A673 (cell line): Measurements from ENCODE around the gene NAXD.
"Not testable (repeated sequence)": the region's sequence is repeated elsewhere in the genome, so short reads cannot be mapped to it uniquely, and the experiment has no call there.

Source experiments
- EZH2 ChIP-seq: fragments of 200-600 bp; sonication (generic); IDR thresholded peaks from 2 replicates; pipeline ENCODE4 v1.6.1; 2017; ENCODE audit warnings: borderline replicate concordance, low read depth, mild to moderate bottlenecking, mixed read lengths, antibody characterized with exemption, low read length; ENCODE audit not compliant: poor library complexity, severe bottlenecking
- TF ChIP-seq, protein P1 (sequence below): fragments of 300-800, 200-600 bp; sonication (generic); conservative IDR thresholded peaks from 2 replicates; pipeline ENCODE4 v1.5.1; 2017; ENCODE audit warnings: low read depth, mild to moderate bottlenecking, antibody characterized with exemption, low read length, moderate library complexity, mixed read lengths

DNA sequence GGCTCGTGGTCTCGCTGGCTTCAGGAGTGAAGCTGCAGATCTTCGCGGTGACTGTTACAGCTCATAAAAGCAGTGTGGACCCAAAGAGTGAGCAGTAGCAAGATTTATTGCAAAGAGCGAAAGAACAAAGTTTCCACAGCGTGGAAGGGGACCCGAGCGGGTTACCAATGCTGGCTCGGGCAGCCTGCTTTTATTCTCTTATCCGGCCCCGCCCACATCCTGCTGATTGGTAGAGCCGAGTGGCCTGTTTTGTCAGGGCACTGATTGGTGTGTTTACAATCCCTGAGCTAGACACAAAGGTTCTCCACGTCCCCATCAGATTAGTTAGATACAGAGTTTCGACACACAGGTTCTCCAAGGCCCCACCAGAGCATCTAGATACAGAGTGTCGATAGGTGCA lies 16.9 kb downstream of the NAXD start:
- TF ChIP-seq, protein P1, sequence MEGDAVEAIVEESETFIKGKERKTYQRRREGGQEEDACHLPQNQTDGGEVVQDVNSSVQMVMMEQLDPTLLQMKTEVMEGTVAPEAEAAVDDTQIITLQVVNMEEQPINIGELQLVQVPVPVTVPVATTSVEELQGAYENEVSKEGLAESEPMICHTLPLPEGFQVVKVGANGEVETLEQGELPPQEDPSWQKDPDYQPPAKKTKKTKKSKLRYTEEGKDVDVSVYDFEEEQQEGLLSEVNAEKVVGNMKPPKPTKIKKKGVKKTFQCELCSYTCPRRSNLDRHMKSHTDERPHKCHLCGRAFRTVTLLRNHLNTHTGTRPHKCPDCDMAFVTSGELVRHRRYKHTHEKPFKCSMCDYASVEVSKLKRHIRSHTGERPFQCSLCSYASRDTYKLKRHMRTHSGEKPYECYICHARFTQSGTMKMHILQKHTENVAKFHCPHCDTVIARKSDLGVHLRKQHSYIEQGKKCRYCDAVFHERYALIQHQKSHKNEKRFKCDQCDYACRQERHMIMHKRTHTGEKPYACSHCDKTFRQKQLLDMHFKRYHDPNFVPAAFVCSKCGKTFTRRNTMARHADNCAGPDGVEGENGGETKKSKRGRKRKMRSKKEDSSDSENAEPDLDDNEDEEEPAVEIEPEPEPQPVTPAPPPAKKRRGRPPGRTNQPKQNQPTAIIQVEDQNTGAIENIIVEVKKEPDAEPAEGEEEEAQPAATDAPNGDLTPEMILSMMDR, result not testable (repeated sequence)
- TF ChIP-seq EZH2, result not testable (repeated sequence)
